OCI-LY7 (cell line): Measurements from ENCODE around the gene CYTH3. TPM values are rescaled to one million over a fixed set of nuclear protein-coding genes. Genes with fewer than 3 reads are reported as not detected.

Experiments used
- BruUV-seq: library from RNA; stranded (reverse); fragments of 400-500 nt; replicated peaks from 2 replicates; lab custom pipeline; 2021; lab: Mats Ljungman, UMichigan
- CTCF ChIA-PET: fragments of 300-600 bp; sonication (Branson Sonifier 250); formaldehyde crosslinking; loops from one replicate; lab custom pipeline; 2022; ENCODE audit warnings: antibody characterized with exemption; ENCODE audit not compliant: unreplicated experiment; lab: Charles Lee
- POLR2A ChIA-PET: fragments of 300-600 bp; sonication (Branson Sonifier 250); formaldehyde crosslinking; loops from one replicate; lab custom pipeline; 2022; ENCODE audit warnings: antibody characterized with exemption; lab: Charles Lee
- DNase-seq: peaks from one replicate; pipeline ENCODE4 v3.0.0-alpha.2; 2015; ENCODE audit warnings: low spot score
- H2AFZ ChIP-seq: fragments of 200-600 bp; sonication (generic), shearing (Covaris generic); 2 replicates; pipeline ENCODE4 v1.6.1; 2014; ENCODE audit warnings: mild to moderate bottlenecking, antibody characterized with exemption, low read length, moderate library complexity
- H3K27ac ChIP-seq: fragments of 200-600 bp; sonication (generic); 2 replicates; pipeline ENCODE4 v1.5.1; 2014; ENCODE audit warnings: mixed run types, low read depth, mild to moderate bottlenecking, moderate library complexity, low read length, inconsistent platforms; ENCODE audit not compliant: poor library complexity, severe bottlenecking
- H3K36me3 ChIP-seq: fragments of 200-600 bp; sonication (generic); 2 replicates; pipeline ENCODE4 v1.6.1; 2014; ENCODE audit warnings: mild to moderate bottlenecking, antibody characterized with exemption, low read length, moderate library complexity, mixed read lengths; ENCODE audit not compliant: insufficient read depth
- H3K4me1 ChIP-seq: fragments of 200-600 bp; sonication (generic); 2 replicates; pipeline ENCODE4 v1.5.1; 2014; ENCODE audit warnings: mild to moderate bottlenecking, low read length; ENCODE audit not compliant: insufficient read depth, poor library complexity, severe bottlenecking
- H3K4me2 ChIP-seq: fragments of 200-600 bp; sonication (generic); 2 replicates; pipeline ENCODE4 v1.6.1; 2014; ENCODE audit warnings: mild to moderate bottlenecking, low read length
- H3K4me3 ChIP-seq: fragments of 200-600 bp; sonication (generic); 2 replicates; pipeline ENCODE4 v1.5.1; 2014; ENCODE audit warnings: mild to moderate bottlenecking, low read depth, low read length; ENCODE audit not compliant: poor library complexity, severe bottlenecking
- H3K79me2 ChIP-seq: fragments of 200-600 bp; sonication (generic); 2 replicates; pipeline ENCODE4 v1.6.1; 2016; ENCODE audit warnings: low read depth, mild to moderate bottlenecking, low read length, moderate library complexity, mixed read lengths; ENCODE audit not compliant: insufficient read depth
- H3K9me2 ChIP-seq: fragments of 200-600 bp; sonication (generic); 2 replicates; pipeline ENCODE4 v1.6.1; 2016; ENCODE audit warnings: mild to moderate bottlenecking, low read length, mixed read lengths; ENCODE audit not compliant: insufficient read depth
- H3K9me3 ChIP-seq: fragments of 200-600 bp; sonication (generic); 2 replicates; pipeline ENCODE4 v1.6.1; 2014; ENCODE audit warnings: mild to moderate bottlenecking, mixed run types, low read length, mixed read lengths
- H4K20me1 ChIP-seq: fragments of 200-600 bp; sonication (generic); 2 replicates; pipeline ENCODE4 v1.6.1; 2014; ENCODE audit warnings: mild to moderate bottlenecking, antibody characterized with exemption, low read length, moderate library complexity, mixed read lengths; ENCODE audit not compliant: insufficient read depth
- CTCF ChIP-seq: fragments of 200-600 bp; sonication (generic); conservative IDR thresholded peaks from 2 replicates; pipeline ENCODE4 v1.5.1; 2014; ENCODE audit warnings: mild to moderate bottlenecking, antibody characterized with exemption, low read length, moderate library complexity, mixed read lengths
- EZH2phosphoT487 ChIP-seq: fragments of 200-600 bp; sonication (generic); IDR thresholded peaks from 2 replicates; pipeline ENCODE4 v1.6.1; 2018; ENCODE audit warnings: low read depth, borderline replicate concordance, mild to moderate bottlenecking, mixed run types, antibody characterized with exemption, low read length, moderate library complexity, mixed read lengths
- intact Hi-C: fragments of 100-400 bp; cut with micrococcal nuclease; formaldehyde crosslinking; loops from one replicate; pipeline ENCODE4 v1.10.0; 2022; ENCODE audit not compliant: unreplicated experiment
- total RNA-seq, 2 experiments: library from RNA; depleted of rRNA in 1 of 2; stranded (reverse); fragments of >200 nt in 1 of 2; shearing (Covaris generic) in 1 of 2; gene quantifications; 2 replicates each; pipeline ENCODE4 v1.2.3, GENCODE V29; 2014 to 2022

CYTH3 gene
- total RNA-seq, 2 experiments from 2014 or later = 3.7 to 4.7 TPM

GRCh38 chr7:6279937-6280336 lies 7.5 kb upstream of the CYTH3 start:
- Histone ChIP-seq H3K4me3 (no peak overlapping the region), H3K4me1 (no peaks in the 10 kb centered on the region), H2AFZ (no peak overlapping the region), H4K20me1 (no peaks in the 10 kb centered on the region), H3K27ac (no peak overlapping the region), H3K79me2 (no peaks in the 10 kb centered on the region), H3K9me3 (no peaks in the 10 kb centered on the region), H3K9me2 (no peaks in the 10 kb centered on the region), H3K36me3 (no peaks in the 10 kb centered on the region), H3K4me2 (no peak overlapping the region)
- no TSS peak for BruUV-seq
- TF ChIP-seq EZH2phosphoT487 (no peak), CTCF (no peak)
- intact Hi-C loops = no loop called here
- ChIA-PET CTCF (no interaction called here), POLR2A (interaction anchor here (0.9 kb wide), 1 partner anchor 26 kb away, joined by 3 read pairs; no protein-coding TSS in a partner anchor)
- DNase-seq = no peak

DNA sequence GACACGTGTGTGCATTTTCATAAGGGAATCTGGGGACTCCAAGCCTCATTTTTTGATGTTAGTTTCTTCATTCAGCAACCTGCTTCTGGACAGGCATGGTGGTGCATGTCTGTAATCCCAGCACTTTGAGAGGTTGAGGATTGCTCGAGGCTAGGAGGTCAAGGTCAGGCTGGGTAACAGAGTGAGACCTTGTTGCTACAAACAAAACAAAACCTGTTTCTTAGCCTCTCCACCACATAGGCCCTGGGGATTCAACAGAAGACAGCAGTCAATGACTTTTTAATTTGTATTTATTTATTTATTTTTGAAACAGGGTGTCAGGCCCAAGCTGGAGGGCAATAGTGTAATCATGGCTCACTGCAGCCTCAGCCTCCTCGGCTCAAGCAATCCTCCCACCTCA lies 6.9 kb upstream of the CYTH3 start:
- DNase-seq = no peak
- no TSS peak for BruUV-seq
- H3K36me3 ChIP-seq = no peaks in the 10 kb centered on the region
- no peaks in the 10 kb centered on the region for H3K79me2 ChIP-seq
- TF ChIP-seq CTCF (no peak), EZH2phosphoT487 (no peak)
- no peaks in the 10 kb centered on the region for H3K9me2 ChIP-seq
- H4K20me1 ChIP-seq = no peaks in the 10 kb centered on the region
- ChIA-PET CTCF (no interaction called here), POLR2A (no interaction called here)
- no peak overlapping the region for H3K4me2 ChIP-seq
- H2AFZ ChIP-seq = no peak overlapping the region
- H3K4me1 ChIP-seq = no peaks in the 10 kb centered on the region
- intact Hi-C loops = no loop called here
- no peak overlapping the region for H3K4me3 ChIP-seq
- no peak overlapping the region for H3K27ac ChIP-seq
- no peaks in the 10 kb centered on the region for H3K9me3 ChIP-seq

DNA sequence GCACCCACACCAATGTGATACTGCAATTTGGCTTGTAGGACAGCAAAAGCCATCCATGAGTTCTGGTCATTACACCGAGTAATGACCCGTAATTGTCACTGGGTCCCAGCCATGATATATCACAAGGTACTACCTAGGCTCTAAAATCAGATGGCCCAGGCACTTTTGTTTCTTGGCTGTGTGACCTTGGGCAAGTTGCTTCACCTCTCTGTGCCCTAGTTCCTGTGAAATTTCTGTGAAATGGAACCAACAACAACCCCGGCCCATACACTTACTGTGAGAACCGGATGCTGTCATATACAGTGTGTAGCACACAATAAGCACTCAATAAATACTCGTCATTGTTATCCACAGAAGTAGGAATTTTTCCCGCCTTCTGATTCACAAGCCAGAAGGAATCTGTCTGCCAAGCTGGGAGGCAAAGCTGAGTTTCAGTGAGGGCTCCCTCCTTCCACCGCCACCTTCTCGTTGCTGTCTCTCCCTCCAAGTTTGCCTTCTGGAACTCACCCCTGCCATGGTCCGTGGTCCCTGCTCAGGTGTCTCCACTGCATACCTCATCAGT lies 6.4 kb upstream of the CYTH3 start:
- no TSS peak for BruUV-seq
- POLR2A ChIA-PET = interaction anchor here (1.7 kb wide), 1 partner anchor 33 kb away, joined by 6 read pairs; no protein-coding TSS in a partner anchor
- no peak overlapping the region for H3K4me3 ChIP-seq
- intact Hi-C loops = no loop called here
- H3K27ac ChIP-seq = no peak overlapping the region
- no peaks in the 10 kb centered on the region for H3K36me3 ChIP-seq
- no peaks in the 10 kb centered on the region for H3K9me2 ChIP-seq
- no peak overlapping the region for H2AFZ ChIP-seq
- no peak for DNase-seq
- TF ChIP-seq EZH2phosphoT487 = no peak
- no peak for TF ChIP-seq CTCF
- CTCF ChIA-PET = no interaction called here
- H3K4me1 ChIP-seq = no peaks in the 10 kb centered on the region
- H4K20me1 ChIP-seq = no peaks in the 10 kb centered on the region
- no peaks in the 10 kb centered on the region for H3K79me2 ChIP-seq
- H3K4me2 ChIP-seq = no peak overlapping the region
- no peaks in the 10 kb centered on the region for H3K9me3 ChIP-seq
